HG03469 (cell line): ENCODE measurements around the gene IRAK3.
"Not testable (repeated sequence)": the region's sequence is repeated elsewhere in the genome, so short reads cannot be mapped to it uniquely, and the experiment has no call there.

ENCODE experiments used
- ATAC-seq: cut with Tn5 transposase; IDR thresholded peaks from one replicate; pipeline ENCODE4 v1.9.1; 2021; ENCODE audit warnings: mild to moderate bottlenecking, moderate library complexity, moderate number of reproducible peaks; ENCODE audit not compliant: unreplicated experiment

Gene IRAK3

GRCh38 chr12:66211573-66211972 is 22.6 kb downstream of the IRAK3 start:
- ATAC-seq, result not testable (repeated sequence)

- ATAC-seq, result not testable (repeated sequence)
Observed at GRCh38 chr12:66213011-66213410, 24.0 kb downstream of the IRAK3 start.

- ATAC-seq, result no peak
Observed at GRCh38 chr12:66217342-66217917, 28.4 kb downstream of the IRAK3 start.

- ATAC-seq, result no peak
Observed at GRCh38 chr12:66228462-66228861, 39.4 kb downstream of the IRAK3 start.

- ATAC-seq, result no peak
Observed at GRCh38 chr12:66232263-66232662, 43.2 kb downstream of the IRAK3 start.

GRCh38 chr12:66234037-66234693 is 45.2 kb downstream of the IRAK3 start:
- ATAC-seq, result peak; percentile 98

GRCh38 chr12:66234773-66235625 is 46.0 kb downstream of the IRAK3 start:
- not testable (repeated sequence) for ATAC-seq

- ATAC-seq, result no peak
Observed at GRCh38 chr12:66235626-66236281, 46.7 kb downstream of the IRAK3 start.

GRCh38 chr12:66236282-66236675 is 47.3 kb downstream of the IRAK3 start:
- ATAC-seq, result not testable (repeated sequence)

- ATAC-seq, result no peak
Observed at GRCh38 chr12:66236969-66237368, 48.0 kb downstream of the IRAK3 start.

- no peak for ATAC-seq
Observed at GRCh38 chr12:66237505-66238175, 48.6 kb downstream of the IRAK3 start.

- no peak for ATAC-seq
Observed at GRCh38 chr12:66239295-66239694, 50.3 kb downstream of the IRAK3 start.

- ATAC-seq, result no peak
Observed at GRCh38 chr12:66240096-66240820, 51.2 kb downstream of the IRAK3 start.

GRCh38 chr12:66241061-66242043 is 52.3 kb downstream of the IRAK3 start:
- ATAC-seq, result no peak

- no peak for ATAC-seq
Observed at GRCh38 chr12:66242311-66242710, 53.3 kb downstream of the IRAK3 start.

- ATAC-seq, result no peak
Observed at GRCh38 chr12:66243911-66244310, 54.9 kb downstream of the IRAK3 start.

GRCh38 chr12:66244446-66244845 is 55.4 kb downstream of the IRAK3 start:
- ATAC-seq, result no peak

GRCh38 chr12:66247741-66248140 is 58.7 kb downstream of the IRAK3 start:
- no peak for ATAC-seq

- no peak for ATAC-seq
Observed at GRCh38 chr12:66251049-66251448, 62.0 kb downstream of the IRAK3 start.
